ENCODE measurements around the gene MLH3.

The MLH3 gene

GRCh38 chr14:75050852-75051555, at the start of gene MLH3:
Gene MLH3, minus strand, starts transcription at chr14:75051467. Its CDS starts 1,812 bp downstream, at chr14:75049655.
- DNase-seq (peak; percentile 84), ATAC-seq (ENCODE audit: insufficient read depth, low read depth) (peak; percentile 82)
- Histone ChIP-seq H3K4me3 (ENCODE audit: low read depth in 1 of 2, low read length in 2 of 2) (peak within 1 kb of the TSS; percentile 55 to 72; a peak in 3 of 4 replicates), H3K4me1 (ENCODE audit: insufficient read depth, low read length) (peaks cover 37% of the 10 kb centered on the region), H4K20me1 (ENCODE audit: insufficient read depth, low read length) (no peaks in the 10 kb centered on the region), H3K79me2 (ENCODE audit: insufficient read depth, low read length) (peaks cover 59% of the 10 kb centered on the region), H3K36me3 (ENCODE audit: insufficient read depth, low read length) (peaks cover 30% of the 10 kb centered on the region), H3K27me3 (ENCODE audit: insufficient read depth, low read length, poor library complexity) (no peaks in the 10 kb centered on the region), H2AFZ (ENCODE audit: low read depth, low read length) (peak within 1 kb of the TSS; percentile 92), H3K9me3 (ENCODE audit: insufficient read depth, low read length, severe bottlenecking) (no peaks in the 10 kb centered on the region), H3K4me2 (ENCODE audit: insufficient read depth, low read length) (peak within 1 kb of the TSS; percentile 66), H3K27ac (ENCODE audit: low read length) (peak within 1 kb of the TSS; percentile 91), H3K9ac (ENCODE audit: low read depth, low read length) (peak within 1 kb of the TSS; percentile 86)
- TF ChIP-seq CTCF (IDR thresholded peaks at IDR 0.05; ENCODE audit: borderline replicate concordance, extremely low read depth, low read length, poor library complexity, severe bottlenecking), result peak; percentile 2
- no peak for TF ChIP-seq EZH2 (IDR thresholded peaks at IDR 0.05; ENCODE audit: borderline replicate concordance, low read depth, low read length, severe bottlenecking)

GRCh38 chr14:75098682-75099081, 47.4 kb upstream of the MLH3 start:
- peaks cover 80% of the 10 kb centered on the region for H3K36me3 ChIP-seq (ENCODE audit: insufficient read depth, low read length)
- H3K27ac ChIP-seq (ENCODE audit: low read length), result no peak overlapping the region
- no peak overlapping the region for H3K4me3 ChIP-seq (ENCODE audit: low read depth in 1 of 2, low read length in 2 of 2)
- H2AFZ ChIP-seq (ENCODE audit: low read depth, low read length), result no peak overlapping the region
- H3K9me3 ChIP-seq (ENCODE audit: insufficient read depth, low read length, severe bottlenecking), result no peaks in the 10 kb centered on the region
- DNase-seq, result no peak
- H3K4me2 ChIP-seq (ENCODE audit: insufficient read depth, low read length), result no peak overlapping the region
- no peak overlapping the region for H3K9ac ChIP-seq (ENCODE audit: low read depth, low read length)
- H3K27me3 ChIP-seq (ENCODE audit: insufficient read depth, low read length, poor library complexity), result no peaks in the 10 kb centered on the region
- ATAC-seq (ENCODE audit: insufficient read depth, low read depth), result no peak
- H3K4me1 ChIP-seq (ENCODE audit: insufficient read depth, low read length), result no peaks in the 10 kb centered on the region
- no peaks in the 10 kb centered on the region for H4K20me1 ChIP-seq (ENCODE audit: insufficient read depth, low read length)
- TF ChIP-seq CTCF (IDR thresholded peaks at IDR 0.05; ENCODE audit: borderline replicate concordance, extremely low read depth, low read length, poor library complexity, severe bottlenecking), result no peak
- TF ChIP-seq EZH2 (IDR thresholded peaks at IDR 0.05; ENCODE audit: borderline replicate concordance, low read depth, low read length, severe bottlenecking), result no peak
- no peaks in the 10 kb centered on the region for H3K79me2 ChIP-seq (ENCODE audit: insufficient read depth, low read length)

- ATAC-seq (ENCODE audit: insufficient read depth, low read depth), result no peak
- no peaks in the 10 kb centered on the region for H3K79me2 ChIP-seq (ENCODE audit: insufficient read depth, low read length)
- H4K20me1 ChIP-seq (ENCODE audit: insufficient read depth, low read length), result no peaks in the 10 kb centered on the region
- H3K4me2 ChIP-seq (ENCODE audit: insufficient read depth, low read length), result no peak overlapping the region
- no peak overlapping the region for H3K9ac ChIP-seq (ENCODE audit: low read depth, low read length)
- no peak overlapping the region for H3K27ac ChIP-seq (ENCODE audit: low read length)
- DNase-seq, result no peak
- TF ChIP-seq CTCF (IDR thresholded peaks at IDR 0.05; ENCODE audit: borderline replicate concordance, extremely low read depth, low read length, poor library complexity, severe bottlenecking), result no peak
- TF ChIP-seq EZH2 (IDR thresholded peaks at IDR 0.05; ENCODE audit: borderline replicate concordance, low read depth, low read length, severe bottlenecking), result no peak
- H2AFZ ChIP-seq (ENCODE audit: low read depth, low read length), result no peak overlapping the region
- H3K36me3 ChIP-seq (ENCODE audit: insufficient read depth, low read length), result peaks cover 81% of the 10 kb centered on the region
- no peaks in the 10 kb centered on the region for H3K27me3 ChIP-seq (ENCODE audit: insufficient read depth, low read length, poor library complexity)
- no peak overlapping the region for H3K4me3 ChIP-seq (ENCODE audit: low read depth in 1 of 2, low read length in 2 of 2)
- no peaks in the 10 kb centered on the region for H3K9me3 ChIP-seq (ENCODE audit: insufficient read depth, low read length, severe bottlenecking)
- H3K4me1 ChIP-seq (ENCODE audit: insufficient read depth, low read length), result no peaks in the 10 kb centered on the region
These were observed 46.9 kb upstream of the MLH3 start for GRCh38 chr14:75098212-75098611.
